T-helper 1 cell (primary cell): ENCODE data around the gene TBCEL.
"Not testable (repeated sequence)": the region's sequence is repeated elsewhere in the genome, so short reads cannot be mapped to it uniquely, and the experiment has no call there.

ENCODE experiments used
- DNase-seq, 5 donors: peaks; one replicate each; pipeline ENCODE4 v3.0.0-alpha.2; 2012 to 2020
- total RNA-seq, 4 donors: gene quantifications; one replicate each; lab custom pipeline; 2026; lab: John Stamatoyannopoulos, UW

Gene TBCEL, protein sequence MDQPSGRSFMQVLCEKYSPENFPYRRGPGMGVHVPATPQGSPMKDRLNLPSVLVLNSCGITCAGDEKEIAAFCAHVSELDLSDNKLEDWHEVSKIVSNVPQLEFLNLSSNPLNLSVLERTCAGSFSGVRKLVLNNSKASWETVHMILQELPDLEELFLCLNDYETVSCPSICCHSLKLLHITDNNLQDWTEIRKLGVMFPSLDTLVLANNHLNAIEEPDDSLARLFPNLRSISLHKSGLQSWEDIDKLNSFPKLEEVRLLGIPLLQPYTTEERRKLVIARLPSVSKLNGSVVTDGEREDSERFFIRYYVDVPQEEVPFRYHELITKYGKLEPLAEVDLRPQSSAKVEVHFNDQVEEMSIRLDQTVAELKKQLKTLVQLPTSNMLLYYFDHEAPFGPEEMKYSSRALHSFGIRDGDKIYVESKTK
- total RNA-seq = 5.5 to 12.2 (median 8.4) reads per million in 4 donors

DNA sequence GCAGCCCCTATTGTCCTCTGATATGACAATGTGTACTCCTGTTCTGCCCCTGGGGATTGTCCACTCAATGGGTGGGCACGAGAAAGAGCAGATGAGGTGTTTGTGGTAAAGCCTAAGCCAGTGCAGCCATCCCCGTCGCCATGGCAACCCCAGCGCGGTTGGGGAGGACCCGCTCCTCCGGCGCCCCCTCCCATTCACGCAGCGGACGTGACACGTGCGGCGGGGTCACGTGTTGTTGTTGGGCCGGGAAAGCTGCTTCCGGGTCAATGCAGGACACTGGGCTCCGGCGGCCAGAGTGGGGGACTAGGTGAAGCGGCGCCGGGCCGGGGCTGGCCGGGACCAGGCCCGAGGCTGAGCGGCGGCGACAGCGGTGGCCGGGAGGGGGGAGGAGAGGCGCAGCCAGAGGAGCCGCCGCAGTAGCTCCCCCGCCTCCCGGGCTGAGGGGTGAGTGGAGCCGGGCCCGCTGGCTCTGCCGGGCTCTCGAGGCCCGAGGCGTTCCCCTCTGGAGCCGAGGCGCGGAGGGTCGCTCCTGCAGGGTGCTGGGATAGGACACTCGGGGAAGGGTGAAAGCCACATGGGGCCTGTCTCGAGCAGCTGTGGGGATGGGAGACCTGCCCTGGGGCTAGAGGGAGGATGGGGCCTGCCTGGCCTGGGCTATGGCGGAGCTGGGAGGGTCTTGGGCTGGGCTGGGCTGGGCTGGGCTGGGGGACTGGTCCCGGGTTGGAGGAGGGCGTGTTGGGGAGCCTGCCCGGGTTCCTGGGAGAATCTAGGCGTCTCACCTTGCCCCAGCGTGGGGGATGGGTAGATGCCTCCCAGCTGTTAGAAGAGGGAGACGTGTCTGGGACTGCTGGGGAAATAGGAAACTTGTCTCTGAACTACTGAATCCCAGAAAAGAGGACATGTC, at the start of gene TBCEL:
Gene TBCEL (plus strand): TSS at position 255 of the 904 bp plus-strand sequence. CDS start 21,589 bp downstream, outside the sequence.
- DNase-seq = peak; percentile 49 to 80 (median 69)

GRCh38 chr11:120974466-120974865, 49.4 kb upstream of the TBCEL start:
- no peak for DNase-seq

DNA sequence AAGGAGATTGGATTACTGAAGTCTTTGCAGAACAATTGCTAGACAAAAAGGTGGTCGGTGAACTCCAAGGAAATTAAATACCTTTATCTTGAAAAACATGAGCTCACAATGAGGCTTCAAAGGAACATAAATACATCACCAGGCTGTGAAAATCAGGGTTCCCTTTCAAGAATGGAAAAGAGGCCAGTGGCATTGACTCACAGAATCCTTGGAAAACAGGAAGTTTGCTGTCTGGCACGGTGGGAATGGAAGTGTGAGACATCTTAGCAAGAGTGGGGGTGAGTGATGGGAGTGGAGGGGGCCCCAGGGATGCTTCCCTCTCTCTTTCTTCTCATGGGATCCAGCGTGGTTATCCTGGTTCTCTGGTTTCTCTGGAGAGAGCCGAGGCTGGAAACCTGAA, 48.9 kb upstream of the TBCEL start:
- DNase-seq = no peak

DNA sequence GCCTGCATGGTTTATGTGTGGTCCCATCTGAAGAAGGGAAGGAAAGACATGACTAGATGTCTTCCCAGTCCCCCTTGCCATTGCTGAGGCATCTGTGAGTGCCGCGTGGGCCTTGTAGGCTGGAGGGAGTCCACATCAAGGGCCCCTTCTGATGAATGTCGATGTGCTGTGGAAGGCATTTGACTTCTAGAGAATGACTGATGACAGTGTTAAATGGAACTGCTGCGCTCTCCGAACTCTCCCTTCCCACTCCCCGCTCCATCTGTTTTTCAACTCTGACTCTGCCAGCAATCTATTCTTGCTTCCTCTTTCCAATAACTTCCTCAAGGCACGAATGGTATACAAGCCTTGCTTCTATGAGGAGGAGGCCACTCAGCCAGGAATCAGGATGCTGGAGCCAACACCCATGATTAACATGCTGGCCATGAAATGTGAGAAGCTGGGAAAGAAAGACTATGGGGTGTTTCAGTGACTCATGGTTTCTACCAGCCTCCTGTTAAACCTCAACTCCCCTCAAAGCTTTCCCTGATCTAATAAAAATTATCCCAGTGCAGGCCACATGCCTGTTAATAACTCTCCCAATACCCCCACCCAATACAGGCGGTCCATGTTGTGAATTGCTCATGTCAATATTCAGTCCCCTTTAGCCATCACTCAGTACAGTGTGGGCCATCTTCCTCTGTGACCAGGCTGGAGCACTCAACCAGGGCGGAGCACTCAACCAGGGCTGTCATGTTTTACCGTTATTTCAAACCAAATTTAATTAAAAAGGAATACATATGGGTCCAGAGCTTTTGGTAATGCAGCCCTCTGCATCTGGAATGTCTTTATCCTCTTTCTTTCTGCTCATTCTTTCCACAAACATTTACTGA, 46.4 kb upstream of the TBCEL start:
- DNase-seq = no peak

- DNase-seq = no peak
Observed at GRCh38 chr11:120978701-120979100, 45.2 kb upstream of the TBCEL start.

- peak in 3 of 5 donors; percentile 4 to 48 (median 23) for DNase-seq
Observed at GRCh38 chr11:120985718-120986569, 38.0 kb upstream of the TBCEL start.

DNA sequence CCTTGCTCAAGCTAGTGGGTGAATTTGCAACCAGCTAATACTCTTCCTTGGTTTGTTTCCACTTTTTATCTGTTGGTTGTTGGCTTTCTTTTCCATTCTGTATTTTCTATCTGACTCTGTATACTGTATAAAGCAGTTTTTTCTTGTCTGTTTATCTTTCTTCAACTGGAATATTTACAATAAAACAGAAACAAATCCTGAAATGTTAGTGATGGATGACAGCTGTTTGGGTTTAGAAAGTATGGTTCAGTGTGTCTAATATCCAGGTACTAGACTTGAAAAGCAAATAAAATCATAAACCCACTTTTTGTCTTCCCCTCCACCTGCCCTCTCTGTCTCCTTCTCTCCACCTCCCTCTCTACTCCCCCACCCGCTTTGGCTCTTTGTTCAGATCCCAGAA, 35.3 kb upstream of the TBCEL start:
- no peak for DNase-seq

DNA sequence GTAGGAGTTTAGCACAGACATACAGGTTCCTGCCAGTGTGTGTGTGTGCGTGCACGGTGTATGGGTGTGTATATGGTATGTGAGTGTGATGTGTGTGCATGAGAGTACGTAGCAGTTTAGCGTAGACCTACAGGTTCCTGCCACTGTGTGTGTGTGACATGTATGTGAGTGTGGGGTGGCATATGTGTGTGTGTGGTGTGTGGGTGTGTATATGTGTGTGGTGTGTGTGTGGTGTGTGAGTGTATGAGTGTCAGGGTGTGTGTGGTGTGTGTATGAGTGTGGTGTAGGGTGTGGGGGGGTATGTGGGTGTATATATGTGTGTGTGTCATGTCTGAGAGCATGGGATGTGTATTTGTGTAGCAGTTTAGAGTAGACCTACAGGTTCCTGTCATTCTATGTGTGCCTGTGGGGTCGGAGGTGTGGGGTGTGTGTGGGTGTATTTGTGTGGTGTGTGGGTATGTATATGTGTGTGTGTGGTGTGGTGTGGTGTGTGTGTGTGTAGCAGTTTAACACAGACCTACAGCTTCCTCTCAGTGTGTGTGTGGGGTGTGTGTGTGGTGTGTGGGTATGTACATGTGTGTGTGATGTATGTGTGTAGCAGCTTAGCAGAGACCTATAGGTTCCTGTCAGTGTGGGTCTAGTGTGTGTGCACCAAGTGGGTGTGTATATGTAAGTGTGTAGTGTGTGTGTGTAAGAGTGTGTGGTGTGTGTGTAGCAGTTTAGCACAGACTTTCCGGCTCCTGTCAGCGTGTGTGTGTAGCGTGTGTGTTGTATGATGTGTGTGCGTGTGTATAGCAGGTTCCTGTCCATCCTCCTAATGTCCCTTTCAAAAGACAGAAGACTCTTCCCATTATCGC, 31.8 kb upstream of the TBCEL start:
- DNase-seq = no peak

- no peak for DNase-seq
Observed at GRCh38 chr11:120994091-120994859, 29.6 kb upstream of the TBCEL start.

GRCh38 chr11:120995184-120995583, 28.7 kb upstream of the TBCEL start:
- no peak for DNase-seq

- DNase-seq = no peak
Observed at GRCh38 chr11:120996973-120997372, 26.9 kb upstream of the TBCEL start.

GRCh38 chr11:120998581-120998980, 25.3 kb upstream of the TBCEL start:
- DNase-seq = no peak

GRCh38 chr11:121004206-121004840, 19.6 kb upstream of the TBCEL start:
- DNase-seq = no peak

- DNase-seq = no peak
Observed at GRCh38 chr11:121006922-121007321, 17.0 kb upstream of the TBCEL start.

DNA sequence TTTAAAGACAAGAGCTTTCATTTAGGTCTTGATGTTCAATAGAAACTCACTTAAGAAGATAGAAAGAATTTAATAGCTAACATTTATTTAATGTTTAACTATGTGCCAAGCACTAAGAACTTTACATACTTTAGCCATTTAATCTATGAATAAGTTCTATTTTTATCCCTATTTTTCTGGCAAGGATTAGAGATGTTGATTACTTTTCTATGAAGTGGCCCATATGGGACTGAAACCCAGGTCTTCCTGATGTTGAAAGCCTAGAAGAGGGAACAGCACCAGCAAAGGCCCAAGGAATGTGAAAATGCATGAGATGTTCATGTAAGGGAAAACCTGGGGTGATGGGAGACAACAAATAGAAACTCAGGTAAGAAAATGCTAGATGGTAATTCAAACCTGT, 15.4 kb upstream of the TBCEL start:
- no peak for DNase-seq

DNA sequence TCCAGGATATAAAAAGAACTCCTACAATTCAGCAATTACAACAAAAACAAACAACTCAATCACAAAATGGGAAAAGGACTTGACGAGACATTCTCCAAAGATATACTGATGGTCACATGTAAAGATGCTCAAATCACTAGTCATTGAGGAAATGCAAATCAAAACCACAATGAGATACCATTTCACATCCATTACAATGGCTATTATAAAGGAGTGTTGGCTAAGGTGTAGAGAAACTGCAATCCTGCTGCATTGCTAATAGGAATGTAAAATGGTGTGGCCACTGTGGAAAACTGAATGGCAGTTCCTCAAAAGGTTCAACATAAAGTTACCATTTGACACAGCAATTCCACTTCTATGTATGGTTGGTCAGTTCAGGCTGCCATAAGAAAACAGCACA, 11.8 kb upstream of the TBCEL start:
- no peak for DNase-seq

DNA sequence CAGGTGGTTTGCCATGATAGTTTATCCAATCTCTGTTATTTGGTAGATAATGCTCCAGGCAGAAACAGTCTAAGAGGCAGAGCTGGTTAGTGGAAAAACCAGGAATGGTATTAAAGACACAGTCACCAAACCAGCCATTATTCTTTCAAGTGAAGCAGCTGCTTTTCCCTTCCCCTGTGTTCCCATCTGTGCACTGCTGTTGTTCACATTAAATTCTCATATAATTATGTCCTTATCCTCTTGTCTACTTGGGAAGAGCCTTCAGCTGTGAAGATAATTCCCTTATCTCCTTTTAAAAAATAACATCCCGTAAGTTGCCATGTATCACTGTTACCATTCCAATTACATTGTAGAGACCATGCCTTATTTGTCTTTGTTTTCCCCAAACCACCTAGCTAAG, 5.2 kb upstream of the TBCEL start:
- no peak for DNase-seq

DNA sequence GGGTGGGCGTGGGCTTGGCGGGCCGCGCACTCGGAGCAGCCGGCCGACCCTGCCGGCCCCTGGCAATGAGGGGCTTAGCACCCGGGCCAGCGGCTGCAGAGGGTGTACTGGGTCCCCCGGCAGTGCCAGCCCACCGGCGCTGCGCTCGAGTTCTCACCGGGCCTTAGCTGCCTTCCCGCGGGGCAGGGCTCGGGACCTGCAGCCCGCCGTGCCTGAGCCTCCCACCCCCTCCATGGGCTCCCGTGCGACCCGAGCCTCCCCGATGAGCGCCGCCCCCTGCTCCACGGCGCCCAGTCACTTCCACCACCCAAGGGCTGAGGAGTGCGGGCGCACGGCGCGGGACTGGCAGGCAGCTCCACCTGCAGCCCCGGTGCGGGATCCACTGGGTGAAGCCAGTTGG, 2.2 kb upstream of the TBCEL start:
- not testable (repeated sequence) for DNase-seq

GRCh38 chr11:121024989-121025388, 1.1 kb downstream of the TBCEL start:
- DNase-seq = no peak
